Measurements from ENCODE around the gene ARMC7. TPM values are rescaled to one million over a fixed set of nuclear protein-coding genes. Genes with fewer than 3 reads are reported as not detected.

The ARMC7 gene
- total and polyA plus RNA-seq, 2 of the 13 experiments (the other 11 are each of a cell fraction or from before 2014, with no cell fraction given) = 3.9 to 4.2 TPM

- TF ChIP-seq, protein P1, sequence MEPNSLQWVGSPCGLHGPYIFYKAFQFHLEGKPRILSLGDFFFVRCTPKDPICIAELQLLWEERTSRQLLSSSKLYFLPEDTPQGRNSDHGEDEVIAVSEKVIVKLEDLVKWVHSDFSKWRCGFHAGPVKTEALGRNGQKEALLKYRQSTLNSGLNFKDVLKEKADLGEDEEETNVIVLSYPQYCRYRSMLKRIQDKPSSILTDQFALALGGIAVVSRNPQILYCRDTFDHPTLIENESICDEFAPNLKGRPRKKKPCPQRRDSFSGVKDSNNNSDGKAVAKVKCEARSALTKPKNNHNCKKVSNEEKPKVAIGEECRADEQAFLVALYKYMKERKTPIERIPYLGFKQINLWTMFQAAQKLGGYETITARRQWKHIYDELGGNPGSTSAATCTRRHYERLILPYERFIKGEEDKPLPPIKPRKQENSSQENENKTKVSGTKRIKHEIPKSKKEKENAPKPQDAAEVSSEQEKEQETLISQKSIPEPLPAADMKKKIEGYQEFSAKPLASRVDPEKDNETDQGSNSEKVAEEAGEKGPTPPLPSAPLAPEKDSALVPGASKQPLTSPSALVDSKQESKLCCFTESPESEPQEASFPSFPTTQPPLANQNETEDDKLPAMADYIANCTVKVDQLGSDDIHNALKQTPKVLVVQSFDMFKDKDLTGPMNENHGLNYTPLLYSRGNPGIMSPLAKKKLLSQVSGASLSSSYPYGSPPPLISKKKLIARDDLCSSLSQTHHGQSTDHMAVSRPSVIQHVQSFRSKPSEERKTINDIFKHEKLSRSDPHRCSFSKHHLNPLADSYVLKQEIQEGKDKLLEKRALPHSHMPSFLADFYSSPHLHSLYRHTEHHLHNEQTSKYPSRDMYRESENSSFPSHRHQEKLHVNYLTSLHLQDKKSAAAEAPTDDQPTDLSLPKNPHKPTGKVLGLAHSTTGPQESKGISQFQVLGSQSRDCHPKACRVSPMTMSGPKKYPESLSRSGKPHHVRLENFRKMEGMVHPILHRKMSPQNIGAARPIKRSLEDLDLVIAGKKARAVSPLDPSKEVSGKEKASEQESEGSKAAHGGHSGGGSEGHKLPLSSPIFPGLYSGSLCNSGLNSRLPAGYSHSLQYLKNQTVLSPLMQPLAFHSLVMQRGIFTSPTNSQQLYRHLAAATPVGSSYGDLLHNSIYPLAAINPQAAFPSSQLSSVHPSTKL (CRISPR knock-in tag; IDR thresholded peaks at IDR 0.05) = peak; percentile 75; the same call in 1 of the 2 replicates
- no peak for TF ChIP-seq ZNF570 (CRISPR knock-in tag; IDR thresholded peaks at IDR 0.05; ENCODE audit: borderline replicate concordance)
- TF ChIP-seq, protein P2, sequence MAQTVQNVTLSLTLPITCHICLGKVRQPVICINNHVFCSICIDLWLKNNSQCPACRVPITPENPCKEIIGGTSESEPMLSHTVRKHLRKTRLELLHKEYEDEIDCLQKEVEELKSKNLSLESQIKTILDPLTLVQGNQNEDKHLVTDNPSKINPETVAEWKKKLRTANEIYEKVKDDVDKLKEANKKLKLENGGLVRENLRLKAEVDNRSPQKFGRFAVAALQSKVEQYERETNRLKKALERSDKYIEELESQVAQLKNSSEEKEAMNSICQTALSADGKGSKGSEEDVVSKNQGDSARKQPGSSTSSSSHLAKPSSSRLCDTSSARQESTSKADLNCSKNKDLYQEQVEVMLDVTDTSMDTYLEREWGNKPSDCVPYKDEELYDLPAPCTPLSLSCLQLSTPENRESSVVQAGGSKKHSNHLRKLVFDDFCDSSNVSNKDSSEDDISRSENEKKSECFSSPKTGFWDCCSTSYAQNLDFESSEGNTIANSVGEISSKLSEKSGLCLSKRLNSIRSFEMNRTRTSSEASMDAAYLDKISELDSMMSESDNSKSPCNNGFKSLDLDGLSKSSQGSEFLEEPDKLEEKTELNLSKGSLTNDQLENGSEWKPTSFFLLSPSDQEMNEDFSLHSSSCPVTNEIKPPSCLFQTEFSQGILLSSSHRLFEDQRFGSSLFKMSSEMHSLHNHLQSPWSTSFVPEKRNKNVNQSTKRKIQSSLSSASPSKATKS (CRISPR knock-in tag; IDR thresholded peaks at IDR 0.05) = no peak
- no peak for TF ChIP-seq RFX5 (IDR thresholded peaks at IDR 0.05; ENCODE audit: low read depth, low read length)
- TF ChIP-seq MAFK (conservative IDR thresholded peaks at IDR 0.05 in 1 of 2, IDR thresholded peaks at IDR 0.05 in 1 of 2; ENCODE audit: low read length in 2 of 2) = no peak
- no peak for TF ChIP-seq SALL1 (CRISPR knock-in tag; IDR thresholded peaks at IDR 0.05)
- no peak for TF ChIP-seq ZNF354B (CRISPR knock-in tag; IDR thresholded peaks at IDR 0.05)
- TF ChIP-seq HIVEP1 (CRISPR knock-in tag; IDR thresholded peaks at IDR 0.05) = no peak; the same call in 1 of the 2 replicates
- no peak for TF ChIP-seq GPN1 (CRISPR knock-in tag; IDR thresholded peaks at IDR 0.05; ENCODE audit: borderline replicate concordance)
- TF ChIP-seq SETDB1 (CRISPR knock-in tag; IDR thresholded peaks at IDR 0.05; ENCODE audit: borderline replicate concordance) = no peak
- no peak for TF ChIP-seq REPIN1 (CRISPR knock-in tag; IDR thresholded peaks at IDR 0.05; ENCODE audit: borderline replicate concordance, low read depth)
- 0 out of 2 replicates have a peak, but pooled peaks have one; percentile 67 for TF ChIP-seq PAWR (CRISPR knock-in tag; IDR thresholded peaks at IDR 0.05; ENCODE audit: borderline replicate concordance)
- no peak for TF ChIP-seq ASH2L (IDR thresholded peaks at IDR 0.05; ENCODE audit: insufficient read length, low read depth, low read length)
- TF ChIP-seq ZNF33B (CRISPR knock-in tag; IDR thresholded peaks at IDR 0.05) = no peak
- no peak for TF ChIP-seq SNAPC4 (CRISPR knock-in tag; IDR thresholded peaks at IDR 0.05)
- 0 out of 2 replicates have a peak, but pooled peaks have one; percentile 34 for TF ChIP-seq ZFY (CRISPR knock-in tag; IDR thresholded peaks at IDR 0.05)
- no peak for TF ChIP-seq ZEB1 (IDR thresholded peaks at IDR 0.05; ENCODE audit: insufficient replicate concordance, low read depth)
- TF ChIP-seq SNAPC2 (CRISPR knock-in tag; IDR thresholded peaks at IDR 0.05) = no peak
Observed at GRCh38 chr17:75086496-75087181, 23.1 kb upstream of the ARMC7 start (continued).
